DMS153 treated with DMSO at 0.1 percent for 48 hours (cell line): ENCODE data around the gene INSIG1.
A peak's percentile ranks its signal among the peaks of the same experiment; 100 is the strongest.

Experiments
- DNase-seq: peaks from one replicate; lab custom pipeline; 2025; ENCODE audit not compliant: unreplicated experiment; lab: John Stamatoyannopoulos, UW

Gene INSIG1

DNA sequence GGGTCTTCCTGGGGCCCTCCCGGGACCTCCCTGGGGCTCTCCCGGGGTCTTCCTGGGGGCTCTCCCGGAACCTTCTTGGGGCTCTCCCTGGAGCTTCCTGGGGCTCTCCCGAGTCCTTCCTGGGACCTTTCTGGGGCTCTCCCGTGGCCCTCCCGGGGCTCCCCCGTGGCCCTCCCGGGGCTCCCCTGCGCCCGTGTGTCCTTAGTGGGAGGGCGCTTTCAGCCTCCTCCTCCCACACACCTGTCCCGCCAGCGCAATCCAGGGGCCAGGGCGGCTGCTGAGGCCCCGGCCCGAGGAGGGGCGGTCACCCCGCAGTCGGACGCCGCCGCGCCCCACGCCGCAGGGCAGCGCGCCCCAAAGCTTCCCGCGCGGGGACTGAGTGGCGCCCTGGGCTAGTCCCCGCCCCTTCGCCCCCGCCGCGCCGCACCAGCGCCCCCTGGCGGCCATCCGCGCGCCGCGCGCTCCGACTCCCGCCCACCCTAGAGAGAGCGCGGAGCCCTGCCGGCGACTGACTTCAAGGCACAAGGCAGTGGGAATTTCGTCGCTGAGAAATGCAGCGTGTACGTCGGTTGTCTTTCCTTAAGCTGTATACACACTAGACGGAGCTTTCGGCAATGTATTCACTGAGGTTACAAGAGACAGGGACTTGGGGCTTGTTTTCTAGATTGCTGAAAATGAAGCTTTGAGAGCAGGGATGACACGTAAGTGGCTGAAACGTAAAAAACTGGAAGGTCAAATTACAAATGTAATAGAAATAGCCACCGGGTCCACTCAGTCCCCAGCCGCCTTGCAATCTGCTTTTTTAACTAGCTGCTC, 47.1 kb downstream of the INSIG1 start:
- peak; percentile 72 for DNase-seq

DNA sequence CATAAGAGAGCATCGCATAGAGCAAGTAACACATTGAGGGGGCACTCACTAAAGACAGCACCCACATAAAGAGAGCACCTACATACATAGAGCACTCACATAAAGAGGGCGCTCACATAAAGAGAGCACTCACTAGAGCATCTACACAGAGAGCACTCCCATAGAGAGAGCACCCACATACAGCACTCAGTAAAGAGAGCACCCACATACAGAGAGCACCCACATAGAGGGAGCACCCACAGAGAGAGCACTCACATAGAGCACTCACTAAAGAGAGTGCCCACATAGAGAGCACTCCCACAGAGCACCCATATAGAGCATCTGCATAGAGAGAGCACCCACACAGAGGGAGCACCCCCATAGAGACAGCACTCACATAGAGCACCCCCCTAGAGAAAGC, 47.8 kb downstream of the INSIG1 start:
- DNase-seq: no peak

DNA sequence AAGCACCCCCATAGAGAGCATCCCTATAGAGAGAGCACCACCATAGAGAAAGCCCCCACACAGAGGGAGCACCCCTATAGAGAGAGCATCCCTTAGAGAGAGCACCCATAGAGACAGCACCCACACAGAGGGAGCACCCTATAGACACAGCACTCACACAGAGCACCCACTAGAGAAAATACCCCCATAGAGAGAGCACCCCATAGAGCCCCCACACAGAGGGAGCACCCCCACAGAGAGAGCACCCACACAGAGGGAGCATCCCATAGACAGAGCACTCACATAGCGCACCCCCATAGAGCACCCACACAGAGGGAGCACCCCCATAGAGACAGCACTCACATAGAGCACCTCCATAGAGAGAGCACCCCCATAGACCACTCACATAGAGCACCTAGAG, 48.6 kb downstream of the INSIG1 start:
- DNase-seq: no peak

DNA sequence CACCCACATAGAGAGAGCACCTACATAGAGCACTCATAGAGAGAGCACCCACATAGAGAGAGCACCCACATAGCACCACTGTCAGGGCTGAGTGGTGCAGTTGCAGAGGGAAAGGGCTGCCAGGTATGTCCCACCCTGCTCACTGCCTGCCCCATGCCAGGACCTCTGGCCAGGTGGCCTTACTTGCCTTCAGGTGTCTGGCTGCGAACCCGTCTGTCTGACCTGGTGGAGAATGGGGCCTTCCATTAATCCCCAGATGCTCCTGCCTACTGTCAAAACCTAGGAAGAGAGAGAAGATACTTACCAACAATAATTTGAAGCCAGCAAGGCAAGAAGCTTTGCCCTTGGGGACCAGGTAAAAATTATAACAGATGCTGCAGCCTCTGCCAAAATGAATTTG, 51.1 kb downstream of the INSIG1 start:
- DNase-seq: no peak

DNA sequence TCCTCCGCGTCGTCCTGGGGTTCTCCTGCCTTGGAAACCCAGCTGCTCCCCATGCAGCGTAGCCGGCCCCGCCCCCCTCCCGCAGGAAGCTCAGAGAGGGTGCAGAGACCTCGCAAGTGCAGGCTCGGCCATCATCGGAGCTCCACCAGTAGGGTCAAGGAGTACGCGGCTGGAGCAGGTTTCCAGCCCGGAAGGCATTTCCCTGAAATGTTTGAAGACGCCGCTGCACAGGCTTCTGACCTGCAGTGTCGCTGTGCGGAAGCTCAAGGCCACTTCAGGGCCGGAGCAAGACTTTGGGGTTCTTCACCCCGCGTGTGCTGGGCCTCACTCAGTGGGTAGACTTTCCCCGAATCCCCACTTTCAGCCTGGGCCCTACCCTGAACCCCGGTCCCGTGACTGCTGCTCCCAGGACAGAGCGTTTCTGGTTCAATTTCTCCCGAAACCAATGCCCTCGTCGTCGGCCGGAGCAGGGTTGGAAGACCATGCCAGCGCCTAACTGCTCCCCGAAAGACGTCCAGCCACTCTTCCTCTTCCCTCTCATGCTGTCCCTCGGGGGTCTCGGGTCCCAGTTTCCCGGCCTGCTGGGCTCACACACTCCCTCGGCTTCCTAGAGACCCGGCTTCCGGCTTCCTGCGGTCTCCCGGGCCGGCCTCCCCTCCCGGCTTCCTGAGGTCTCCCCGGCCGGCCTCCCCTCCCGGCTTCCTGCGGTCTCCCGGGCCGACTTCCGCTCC, 52.1 kb downstream of the INSIG1 start:
- DNase-seq: no peak

DNA sequence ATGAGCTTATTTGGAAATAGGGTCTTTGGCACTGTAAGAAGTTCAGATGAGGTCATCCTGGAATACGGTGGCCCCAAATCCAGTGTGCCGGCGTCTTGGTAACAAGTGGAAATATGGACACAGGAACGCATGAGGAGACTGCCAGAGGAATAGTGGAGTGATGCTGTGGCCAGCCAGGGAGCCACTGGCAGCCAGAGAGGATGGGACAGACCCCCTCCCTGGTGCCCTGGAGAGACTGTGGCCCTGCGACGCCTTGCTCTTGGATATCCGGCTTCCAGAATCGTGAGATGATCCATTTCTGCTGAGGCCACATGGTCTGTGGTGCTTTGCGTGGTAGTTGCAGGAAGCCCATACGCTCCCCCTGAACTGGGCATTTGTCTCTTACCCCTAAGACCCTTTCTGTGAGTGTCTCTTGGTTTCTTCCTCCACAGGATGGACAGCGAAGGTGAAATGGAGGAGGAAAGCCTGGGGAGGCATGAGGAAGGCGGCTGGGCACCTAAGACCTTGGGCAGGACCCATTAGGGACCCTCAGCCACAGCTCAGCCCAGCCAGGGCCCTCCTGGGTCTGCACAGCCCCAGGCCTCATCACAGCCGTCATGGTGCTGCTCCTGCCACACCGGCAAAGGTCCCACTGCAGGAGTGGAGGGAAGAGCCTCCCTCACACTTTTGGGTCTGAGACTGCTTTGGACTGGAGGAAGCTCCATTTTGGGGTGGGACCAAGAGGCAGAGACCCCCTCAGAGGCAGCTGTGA, 53.6 kb downstream of the INSIG1 start:
- no peak for DNase-seq

DNA sequence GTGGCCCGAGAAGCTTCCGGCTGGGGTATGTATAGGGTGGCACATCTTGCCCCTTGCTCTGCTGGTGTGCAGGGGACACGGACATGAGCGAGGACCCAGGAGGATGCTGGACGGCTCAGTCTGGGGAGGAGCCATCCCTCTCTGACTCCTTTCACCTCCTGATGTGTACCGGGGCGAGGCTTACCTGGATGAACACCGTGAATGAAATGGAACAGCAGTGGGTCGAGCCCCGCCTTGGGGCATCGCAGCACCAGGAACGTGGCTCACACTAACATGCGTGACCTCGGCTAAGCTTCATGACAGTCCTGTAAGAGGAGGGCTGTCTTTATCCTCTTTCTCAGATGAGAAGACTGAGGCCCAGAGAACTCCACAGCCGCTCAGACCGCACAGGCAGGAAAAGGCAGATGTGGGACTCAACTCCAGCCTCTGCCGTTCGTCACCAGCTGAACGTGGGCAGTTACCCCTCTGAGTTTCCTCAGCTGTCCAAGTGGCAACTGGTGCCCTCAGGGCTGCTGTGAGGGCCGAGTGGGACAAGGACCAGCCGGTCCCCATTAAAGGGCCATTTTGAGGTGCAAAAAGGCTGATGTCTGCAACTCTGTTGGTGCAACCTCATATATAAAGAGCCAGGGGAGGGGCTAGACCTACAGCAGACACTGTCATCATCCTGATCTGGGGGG, 54.5 kb downstream of the INSIG1 start:
- DNase-seq: no peak

DNA sequence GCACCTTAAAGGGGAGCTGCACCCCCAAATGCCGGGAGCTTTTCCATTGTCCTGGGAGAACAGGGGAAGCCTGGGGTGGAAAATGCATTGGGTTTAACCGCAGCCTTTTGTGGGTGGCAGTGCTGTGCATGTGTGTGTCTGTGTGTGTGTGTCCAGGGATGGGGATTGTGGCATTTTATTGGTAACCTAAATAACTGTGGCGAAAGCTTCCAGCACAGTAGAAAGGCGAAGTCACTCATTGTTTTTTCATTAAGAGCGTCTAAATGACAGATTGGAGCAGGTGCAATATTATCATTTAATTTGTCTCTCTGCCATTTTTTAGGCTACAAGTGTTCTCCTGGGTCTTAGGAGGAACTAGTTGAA, 55.1 kb downstream of the INSIG1 start:
- DNase-seq: no peak

DNA sequence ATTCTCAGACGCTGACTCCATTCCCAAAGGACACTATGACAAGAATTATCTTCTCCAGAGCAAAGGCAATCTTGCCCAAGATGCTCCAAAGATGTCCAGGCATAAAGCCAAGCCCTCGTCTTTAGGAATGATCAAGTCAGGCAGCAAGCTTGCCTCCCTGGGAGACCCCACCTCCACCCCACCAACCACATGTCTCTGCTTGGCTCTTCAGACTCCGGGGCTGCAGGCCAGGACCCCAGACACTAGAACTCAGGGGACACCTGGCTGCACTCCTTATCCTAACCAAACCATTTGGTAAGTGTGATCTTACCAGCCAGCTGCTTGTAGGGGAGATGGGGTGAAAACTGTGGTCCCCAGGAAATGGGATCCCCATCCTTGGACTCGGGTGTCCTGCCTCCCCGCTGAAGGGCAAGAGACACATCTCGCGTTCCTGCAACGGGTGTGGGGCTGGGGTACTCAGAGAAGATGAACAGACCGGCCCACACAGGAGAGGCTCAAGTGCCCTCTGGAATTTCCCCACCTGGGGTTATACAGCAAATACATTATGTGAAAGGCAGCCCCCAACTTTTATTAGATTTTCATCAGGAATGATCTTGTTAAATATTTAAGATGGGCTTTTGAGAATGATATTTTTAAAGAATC, 55.7 kb downstream of the INSIG1 start:
- no peak for DNase-seq

DNA sequence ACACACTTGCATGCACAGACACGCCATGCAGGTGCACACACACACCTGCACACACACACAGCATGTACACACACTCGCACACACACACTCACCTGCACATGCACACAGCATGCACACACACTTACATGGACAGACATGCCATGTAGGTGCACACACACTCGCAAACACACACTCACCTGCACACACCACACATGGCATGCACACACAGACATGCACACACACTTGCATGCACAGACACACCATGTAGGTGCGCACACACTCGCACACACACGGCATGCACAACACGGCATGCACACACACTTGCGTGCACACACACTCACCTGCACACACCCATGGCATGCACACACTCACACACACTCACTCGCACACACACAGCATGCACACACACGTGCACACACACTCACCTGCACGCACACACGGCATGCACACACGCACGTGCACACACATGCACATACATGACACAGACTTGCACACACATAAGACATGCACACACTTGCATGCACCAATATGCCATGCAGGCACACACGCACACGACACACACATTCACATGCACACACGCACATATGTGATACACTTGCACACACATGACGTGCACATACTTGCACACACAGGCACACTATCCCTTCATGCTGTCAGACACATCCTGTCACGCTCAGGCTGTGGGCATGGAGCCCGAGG, 56.8 kb downstream of the INSIG1 start:
- no peak for DNase-seq

DNA sequence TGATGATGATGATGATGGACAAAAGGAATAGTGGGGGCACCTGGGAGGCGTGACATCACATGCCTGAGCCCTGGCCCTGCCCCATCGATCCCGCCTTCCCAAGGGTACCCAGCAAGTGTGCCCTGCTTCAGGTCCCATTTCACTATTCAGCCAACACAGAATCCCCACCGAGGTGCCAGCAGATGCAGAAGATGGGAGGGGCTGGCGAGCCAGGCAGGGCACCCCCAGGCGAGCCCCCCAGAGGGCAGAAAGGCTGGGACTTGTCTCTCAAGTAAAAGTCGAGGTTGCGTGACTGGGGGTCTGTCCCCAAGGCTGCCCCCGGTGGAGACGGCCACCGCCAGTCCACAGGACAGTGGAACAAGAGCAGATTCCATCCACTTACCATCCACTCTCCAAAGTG, 57.5 kb downstream of the INSIG1 start:
- DNase-seq: no peak

DNA sequence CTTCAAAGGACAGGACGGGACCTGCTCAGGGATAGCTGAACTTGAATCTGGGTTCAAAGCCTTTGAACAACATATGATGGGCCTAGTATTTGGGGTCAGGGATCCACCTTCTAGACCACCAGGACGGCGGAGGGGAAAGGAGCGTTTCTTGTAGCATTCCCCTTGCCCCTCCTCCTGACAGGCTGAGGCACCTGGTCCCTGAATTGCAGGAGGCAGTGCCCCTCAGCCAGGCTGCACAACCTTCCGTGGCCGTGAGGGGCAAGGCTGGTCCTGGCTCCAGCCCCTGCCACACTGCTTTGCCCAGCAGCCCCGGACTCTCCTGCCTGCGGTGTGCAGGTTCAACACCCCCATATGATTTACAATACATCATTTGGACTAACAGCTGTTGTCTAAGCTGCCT, 58.1 kb downstream of the INSIG1 start:
- no peak for DNase-seq

DNA sequence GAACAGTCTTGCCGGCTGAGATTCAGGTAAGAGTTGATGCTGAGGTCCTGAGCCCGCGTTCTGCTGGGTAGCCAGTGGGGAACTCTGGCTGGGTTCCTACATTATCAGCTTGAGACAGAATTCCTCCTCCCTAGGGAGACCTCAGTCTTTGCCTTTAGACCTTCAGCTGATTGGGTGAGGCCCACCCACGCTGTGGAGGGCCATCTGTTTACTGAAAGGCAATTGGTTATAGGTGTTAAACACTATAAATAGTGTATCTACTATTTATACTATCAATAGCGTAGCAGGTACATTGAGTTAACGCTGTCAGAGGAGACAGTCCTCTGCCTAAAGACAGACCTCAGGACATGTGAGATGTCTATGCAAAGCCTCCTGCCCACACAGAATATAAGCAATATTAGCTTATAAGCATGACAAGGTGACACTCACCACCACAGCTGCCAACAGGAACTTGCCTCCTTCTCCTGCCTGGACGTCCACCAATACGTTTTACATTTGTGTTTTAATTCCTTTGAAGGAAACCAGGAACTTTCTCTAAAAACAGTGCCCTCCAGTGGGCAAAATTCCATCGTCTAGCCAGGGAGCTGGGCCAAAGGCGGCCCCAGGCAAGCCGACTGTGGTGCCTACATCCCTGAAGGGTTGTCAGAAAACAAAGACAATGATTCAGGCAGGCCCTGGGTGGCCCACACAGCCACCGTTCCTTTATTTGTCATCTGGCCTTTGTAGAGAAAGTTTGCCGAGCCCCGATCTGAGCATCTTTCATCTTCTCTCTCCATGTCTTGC, 58.8 kb downstream of the INSIG1 start:
- DNase-seq: peak; percentile 11

DNA sequence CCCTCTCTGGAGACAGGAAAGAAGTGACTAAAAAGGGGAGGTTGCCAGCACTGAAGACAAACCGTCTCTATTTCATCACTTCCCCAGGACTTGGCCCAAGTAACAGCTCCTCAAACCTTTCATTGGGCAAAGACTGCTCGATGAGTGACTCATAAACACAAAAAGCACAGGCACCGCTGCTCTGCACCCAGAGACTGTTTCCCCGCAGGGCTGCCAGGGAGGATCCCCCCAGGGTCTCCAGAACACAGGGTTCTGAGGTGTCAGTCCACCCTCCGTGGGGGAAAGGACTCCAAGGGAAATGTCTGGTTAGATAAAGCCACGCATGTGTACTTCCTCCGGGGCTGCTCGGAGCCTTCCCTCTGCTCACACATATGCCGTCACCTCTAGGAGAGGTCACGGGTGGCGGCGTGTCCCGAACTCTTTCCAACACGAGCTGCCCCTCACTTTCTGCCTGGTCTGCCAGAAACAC, 59.9 kb downstream of the INSIG1 start:
- no peak for DNase-seq

DNA sequence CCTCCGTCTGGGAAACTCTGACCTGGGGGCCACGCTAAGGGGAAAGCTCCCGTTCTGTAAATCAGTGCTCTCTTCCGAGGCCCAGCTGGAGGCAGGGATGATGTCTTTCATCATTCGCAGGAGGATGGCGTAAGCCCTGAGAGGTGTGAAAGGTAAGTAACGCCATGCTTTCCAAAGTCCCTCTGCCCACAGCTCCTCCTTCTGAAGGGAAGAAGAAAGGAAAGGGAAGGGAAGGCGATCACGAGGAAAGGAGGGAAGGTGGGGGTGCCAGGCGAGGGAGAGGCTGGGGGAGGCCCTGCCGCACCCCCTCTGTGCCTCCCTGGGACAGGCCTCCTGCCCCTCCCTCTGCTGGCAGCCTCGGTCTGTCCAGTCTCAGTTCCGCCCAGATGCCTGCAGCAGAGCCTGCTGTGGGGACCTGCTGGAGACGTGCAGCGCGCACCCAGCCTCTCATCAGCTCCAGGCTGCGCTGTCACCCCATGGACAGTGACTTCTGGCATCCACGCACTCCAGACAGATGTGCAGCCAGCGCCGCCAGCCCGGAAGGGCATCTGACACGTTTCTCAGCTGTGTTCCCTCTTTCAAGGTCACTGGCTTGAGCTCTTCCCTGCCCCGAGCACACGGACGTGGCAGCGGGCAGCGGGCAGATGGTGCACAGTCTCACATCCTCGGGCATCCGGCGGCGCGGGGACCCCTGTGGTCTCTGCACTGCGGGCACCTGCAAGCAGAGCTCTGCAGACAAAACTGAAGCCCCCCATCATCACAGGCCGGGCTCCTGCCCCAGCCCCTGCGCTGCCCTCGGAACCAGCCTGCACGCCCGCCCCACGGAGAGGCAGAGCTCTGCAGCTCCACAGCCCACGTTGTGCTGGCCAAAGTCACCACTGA, 60.6 kb downstream of the INSIG1 start:
- no peak for DNase-seq

DNA sequence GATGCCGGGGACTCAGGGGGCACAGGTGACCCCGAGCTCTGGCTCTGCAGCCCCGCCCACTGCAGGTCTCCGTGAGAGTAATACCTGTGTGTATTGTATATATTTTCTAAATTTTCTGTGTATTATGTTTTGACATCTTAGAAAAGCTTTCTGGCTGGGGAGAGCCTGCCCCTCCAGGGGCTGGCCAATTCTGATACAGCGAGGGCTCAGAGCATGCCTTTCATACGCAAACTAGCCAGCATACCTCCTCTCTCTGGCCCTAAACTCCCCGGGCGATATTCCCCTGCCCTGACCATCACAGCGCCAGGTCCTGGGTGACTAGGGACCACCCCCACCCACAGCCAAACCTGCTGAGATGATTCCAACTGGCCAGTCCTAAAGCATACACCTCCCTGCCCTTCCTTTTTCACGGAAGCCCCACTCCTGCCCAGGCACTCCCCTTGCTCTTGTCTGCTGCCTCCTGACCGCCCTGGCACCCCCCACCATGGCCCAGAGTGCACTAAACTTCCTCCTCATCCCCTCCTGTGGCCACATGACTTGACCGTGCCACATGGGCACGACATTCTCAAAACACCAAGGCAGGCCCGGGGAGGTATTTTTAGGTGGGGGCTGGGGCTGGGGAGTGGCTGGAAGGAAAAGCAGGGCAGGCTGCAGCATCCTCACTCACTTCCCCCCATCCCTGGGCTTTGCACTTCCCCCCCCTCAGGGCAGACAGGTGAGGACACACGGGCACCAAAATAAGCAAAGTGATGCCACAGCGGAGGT, 61.5 kb downstream of the INSIG1 start:
- no peak for DNase-seq
